ENCODE data around the gene METTL14.

The METTL14 gene

DNA sequence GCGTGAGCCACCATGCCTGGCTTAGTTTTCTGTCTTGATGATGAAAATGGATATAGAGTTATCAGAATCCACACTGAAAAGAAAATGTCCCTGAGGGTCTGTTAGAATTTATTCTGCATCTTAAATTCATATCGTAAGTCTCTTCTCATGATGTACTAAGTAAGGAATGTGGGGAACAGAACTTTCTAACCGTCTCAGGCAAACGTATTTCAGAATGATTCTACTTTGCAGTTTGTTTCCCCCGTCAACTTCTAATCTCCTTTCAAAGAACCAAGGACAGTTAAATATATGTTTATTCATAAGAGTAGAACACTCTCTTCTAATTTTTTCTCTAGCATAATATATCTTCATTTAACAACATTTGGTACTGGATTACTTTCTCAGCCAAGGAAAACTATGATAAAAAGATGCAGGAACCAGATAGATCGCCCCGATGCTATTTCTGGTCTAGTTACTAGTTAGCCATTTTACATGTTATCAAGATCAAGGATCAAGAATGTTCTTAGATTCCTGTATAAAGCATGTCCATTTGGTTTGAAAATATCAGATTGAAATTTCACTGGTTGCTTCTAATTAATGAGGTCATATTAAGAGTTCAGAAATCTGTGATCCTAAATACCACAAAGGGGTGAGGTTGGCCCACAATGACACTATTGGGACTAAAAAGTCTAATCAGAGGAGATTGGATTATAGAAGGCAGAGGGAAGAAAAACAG, 49.5 kb downstream of the METTL14 start:
- DNase-seq (ENCODE audit: low read depth): no peak
- no peak for TF ChIP-seq CTCF (IDR thresholded peaks at IDR 0.05; ENCODE audit: control insufficient read depth, extremely low read depth, insufficient read depth)
- no peak overlapping the region for H3K4me3 ChIP-seq (ENCODE audit: low read depth, low read length)

GRCh38 chr4:118736900-118737299, 51.7 kb downstream of the METTL14 start:
- DNase-seq (ENCODE audit: low read depth): no peak
- no peak overlapping the region for H3K4me3 ChIP-seq (ENCODE audit: low read depth, low read length)
- TF ChIP-seq CTCF (IDR thresholded peaks at IDR 0.05; ENCODE audit: control insufficient read depth, extremely low read depth, insufficient read depth): no peak

DNA sequence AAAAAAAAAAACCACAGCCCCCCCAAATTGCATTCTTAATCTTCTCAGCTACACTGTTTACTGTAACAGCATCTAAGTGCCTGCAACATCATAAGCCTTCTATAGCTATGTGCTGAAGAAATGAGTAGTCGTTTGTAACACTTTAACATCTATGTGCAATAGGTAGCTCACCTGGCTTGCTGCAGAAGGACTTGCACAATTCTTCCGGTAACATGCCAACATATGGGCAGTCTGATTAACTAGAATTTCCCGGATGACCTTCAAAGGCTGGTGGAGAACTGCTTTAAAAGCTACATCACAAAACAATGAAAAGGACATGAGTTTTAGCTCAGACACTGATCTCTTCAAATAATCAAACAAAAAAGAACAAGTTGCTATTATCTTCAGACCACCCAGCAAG, 52.9 kb downstream of the METTL14 start:
- no peak for TF ChIP-seq CTCF (IDR thresholded peaks at IDR 0.05; ENCODE audit: control insufficient read depth, extremely low read depth, insufficient read depth)
- H3K4me3 ChIP-seq (ENCODE audit: low read depth, low read length): no peak overlapping the region
- no peak for DNase-seq (ENCODE audit: low read depth)

DNA sequence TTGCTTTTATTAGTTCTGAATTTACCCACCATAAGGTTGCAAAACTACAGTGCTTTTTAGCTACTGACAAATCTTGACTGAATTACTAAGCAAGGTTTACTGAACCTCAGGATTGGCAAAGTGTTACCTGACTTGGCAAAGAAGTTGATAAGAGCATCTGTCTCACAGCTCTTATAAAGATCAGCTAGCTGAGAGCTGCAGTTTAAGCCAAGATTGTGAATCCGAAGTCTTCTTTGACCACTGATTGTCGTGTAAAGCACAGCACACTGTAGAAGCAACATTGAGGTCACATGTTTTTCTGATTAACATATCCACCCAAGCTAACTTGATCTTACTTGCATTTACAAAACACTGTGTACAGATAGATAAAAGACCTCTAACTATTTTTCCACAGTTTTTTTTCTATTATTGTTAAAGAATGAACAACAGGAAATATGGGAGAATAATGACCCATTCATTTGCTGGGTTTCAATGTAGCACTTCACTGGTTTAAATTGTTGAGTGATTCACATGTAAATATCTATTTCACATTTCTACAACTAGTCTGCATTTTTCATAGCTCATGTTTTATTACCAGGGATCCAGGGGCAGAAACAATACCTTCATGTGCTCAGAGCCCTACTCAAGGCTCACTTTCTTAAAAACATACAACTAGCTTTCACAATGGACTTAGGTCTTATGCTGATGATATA, 54.0 kb downstream of the METTL14 start:
- no peak overlapping the region for H3K4me3 ChIP-seq (ENCODE audit: low read depth, low read length)
- TF ChIP-seq CTCF (IDR thresholded peaks at IDR 0.05; ENCODE audit: control insufficient read depth, extremely low read depth, insufficient read depth): no peak
- DNase-seq (ENCODE audit: low read depth): no peak

DNA sequence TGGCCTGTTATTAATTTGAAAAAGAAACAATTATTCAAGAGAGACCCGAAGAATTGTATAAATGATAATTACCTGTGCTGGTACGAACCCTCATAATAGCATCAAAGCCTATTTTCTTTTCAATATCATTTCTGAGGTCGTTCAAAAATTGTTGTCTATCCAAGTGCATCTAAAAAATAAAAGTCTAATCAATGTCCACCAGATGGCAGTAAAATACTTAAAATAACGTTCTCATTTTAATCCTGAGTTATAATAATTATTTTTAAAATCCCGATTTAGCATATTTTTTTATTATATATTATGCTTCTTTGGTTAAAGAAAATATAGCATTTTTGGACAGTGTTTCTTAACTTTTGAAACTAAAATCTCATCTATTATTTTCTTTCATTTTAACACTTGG, 55.7 kb downstream of the METTL14 start:
- no peak overlapping the region for H3K4me3 ChIP-seq (ENCODE audit: low read depth, low read length)
- TF ChIP-seq CTCF (IDR thresholded peaks at IDR 0.05; ENCODE audit: control insufficient read depth, extremely low read depth, insufficient read depth): peak; percentile 43
- DNase-seq (ENCODE audit: low read depth): no peak

GRCh38 chr4:118741301-118741855, 56.2 kb downstream of the METTL14 start:
- TF ChIP-seq CTCF (IDR thresholded peaks at IDR 0.05; ENCODE audit: control insufficient read depth, extremely low read depth, insufficient read depth): no peak
- no peak for DNase-seq (ENCODE audit: low read depth)
- H3K4me3 ChIP-seq (ENCODE audit: low read depth, low read length): no peak overlapping the region
